Raji (cell line): Measurements from ENCODE around the gene NHLRC1.

ENCODE experiments used
- POLR2A ChIP-seq: IDR thresholded peaks from 2 replicates; pipeline ENCODE4 v1.6.1; 2011; ENCODE audit warnings: low read depth, low read length, control low read depth; ENCODE audit not compliant: insufficient read depth

The NHLRC1 gene

GRCh38 chr6:18122128-18123093, at the start of gene NHLRC1:
Gene NHLRC1, minus strand, starts transcription at chr6:18122677. Its CDS starts 71 bp downstream, at chr6:18122606.
- TF ChIP-seq POLR2A, result no peak

- TF ChIP-seq POLR2A, result no peak
Measured at GRCh38 chr6:18171871-18172270, 49.4 kb upstream of the NHLRC1 start.

- no peak for TF ChIP-seq POLR2A
Measured at GRCh38 chr6:18168264-18168663, 45.8 kb upstream of the NHLRC1 start.

GRCh38 chr6:18166312-18167036, 44.0 kb upstream of the NHLRC1 start:
- TF ChIP-seq POLR2A, result no peak

GRCh38 chr6:18165751-18166150, 43.3 kb upstream of the NHLRC1 start:
- no peak for TF ChIP-seq POLR2A

GRCh38 chr6:18162401-18162800, 39.9 kb upstream of the NHLRC1 start:
- no peak for TF ChIP-seq POLR2A

GRCh38 chr6:18161431-18161830, 39.0 kb upstream of the NHLRC1 start:
- no peak for TF ChIP-seq POLR2A

- TF ChIP-seq POLR2A, result no peak
Measured at GRCh38 chr6:18160911-18161310, 38.4 kb upstream of the NHLRC1 start.

GRCh38 chr6:18155864-18156421, 33.5 kb upstream of the NHLRC1 start:
- TF ChIP-seq POLR2A, result no peak

- peak; percentile 69 for TF ChIP-seq POLR2A
Measured at GRCh38 chr6:18155150-18155863, 32.8 kb upstream of the NHLRC1 start, which contains the start of gene KDM1B. Gene KDM1B, plus strand, starts transcription at chr6:18155422. Its CDS starts 4,474 bp downstream, at chr6:18159896.

- peak; percentile 47; the same call in 1 of the 2 replicates for TF ChIP-seq POLR2A
Measured at GRCh38 chr6:18154507-18155149, 32.2 kb upstream of the NHLRC1 start, which contains the start of gene TPMT. Gene TPMT, minus strand, starts transcription at chr6:18155077. Its CDS starts 5,950 bp downstream, at chr6:18149127.

GRCh38 chr6:18153311-18153703, 30.8 kb upstream of the NHLRC1 start:
- TF ChIP-seq POLR2A, result no peak

- TF ChIP-seq POLR2A, result no peak
Measured at GRCh38 chr6:18151801-18152200, 29.3 kb upstream of the NHLRC1 start.
